ENCODE measurements around the gene SERPINA3. TPM values are rescaled to one million over a fixed set of nuclear protein-coding genes. Genes with fewer than 3 reads are reported as not detected.

The SERPINA3 gene
- total and polyA plus RNA-seq, 2 of the 8 experiments (the other 6 are each of a cell fraction or from before 2014, with no cell fraction given) = not detected

DNA sequence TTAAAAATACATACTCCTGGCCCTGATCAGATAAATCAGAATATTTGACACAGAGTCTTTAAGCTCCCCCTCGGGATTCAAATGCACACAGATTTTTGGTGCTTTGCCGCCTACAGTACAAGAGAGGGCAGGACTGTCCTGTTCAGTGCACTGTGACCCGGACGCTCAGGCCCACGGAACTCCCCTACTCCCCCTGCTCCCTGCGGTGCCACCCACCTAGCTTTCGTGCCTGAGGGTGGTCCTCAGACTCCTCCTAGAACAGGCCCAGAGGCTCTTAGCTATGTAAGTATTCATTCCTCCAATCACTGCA, 13.7 kb upstream of the SERPINA3 start:
- no peak for FAIRE-seq
- H3K4me1 ChIP-seq (replicated peaks in 1 of 4; ENCODE audit: control insufficient read depth in 3 of 4, insufficient read depth in 4 of 4, low read length in 3 of 4) = peaks cover 0 to 7% (median 4%) of the 10 kb centered on the region in 4 experiments; a peak in 5 of 7 replicates
- H4K8ac ChIP-seq (ENCODE audit: extremely low read depth, insufficient read depth, low read length) = no peak overlapping the region
- no peak overlapping the region for H2BK120ac ChIP-seq (replicated peaks; ENCODE audit: low read depth, low read length)
- CTCF ChIA-PET (ENCODE audit: partially characterized antibody) = interaction anchor here (0.6 to 2.4 kb wide), 10 partner anchors 14 to 483 kb away, joined by 3 to 13 read pairs (median 3); partner anchors contain the start of gene SERPINA3
- no peaks in the 10 kb centered on the region for H4K20me1 ChIP-seq (replicated peaks in 1 of 2; ENCODE audit: control insufficient read depth in 1 of 2, insufficient read depth in 2 of 2, low read length in 2 of 2)
- no peaks in the 10 kb centered on the region for H3K36me3 ChIP-seq (ENCODE audit: control insufficient read depth in 2 of 4, insufficient read depth in 4 of 4, low read length in 3 of 4)
- no peak overlapping the region for H2AK5ac ChIP-seq (ENCODE audit: low read depth, low read length)
- no peak overlapping the region for H2AFZ ChIP-seq (ENCODE audit: low read length)
- no peak for DNase-seq (ENCODE audit: low read depth in 1 of 2, low spot score in 2 of 2)
- H4K91ac ChIP-seq (replicated peaks; ENCODE audit: insufficient read length, low read length) = no peak overlapping the region
- H3K4me2 ChIP-seq (ENCODE audit: insufficient read depth in 1 of 2, low read depth in 2 of 2, low read length in 2 of 2) = no peak overlapping the region
- no peak overlapping the region for H2BK20ac ChIP-seq (ENCODE audit: low read length)
- POLR2A ChIA-PET (ENCODE audit: partially characterized antibody) = interaction anchor here (0.7 to 1.1 kb wide), 2 partner anchors 24 to 100 kb away, joined by 3 to 6 read pairs; no protein-coding TSS in a partner anchor
- H3K27me3 ChIP-seq (replicated peaks in 1 of 4; ENCODE audit: control insufficient read depth in 3 of 4, extremely low read depth in 1 of 4, insufficient read depth in 3 of 4, low read length in 3 of 4) = no peaks in the 10 kb centered on the region
- H3K79me1 ChIP-seq (ENCODE audit: low read depth, low read length) = no peaks in the 10 kb centered on the region
- H3K23me2 ChIP-seq (ENCODE audit: low read depth, low read length) = no peaks in the 10 kb centered on the region; the same call in 1 of the 2 replicates
- no peak overlapping the region for H3K14ac ChIP-seq (ENCODE audit: insufficient read length)
- no peak overlapping the region for H3K9ac ChIP-seq (replicated peaks in 1 of 4; ENCODE audit: extremely low read depth in 1 of 4, low read depth in 3 of 4, low read length in 3 of 4)
- H3K9me3 ChIP-seq (ENCODE audit: insufficient read depth in 2 of 2, low read depth in 1 of 2, low read length in 1 of 2) = no peaks in the 10 kb centered on the region
- no peak overlapping the region for H3K4ac ChIP-seq (replicated peaks; ENCODE audit: insufficient read length, low read depth, low read length)
- no peak overlapping the region for H2BK5ac ChIP-seq (ENCODE audit: low read depth, low read length)
- no peak overlapping the region for H3K56ac ChIP-seq (replicated peaks; ENCODE audit: insufficient read length, low read depth, low read length)
- no peak overlapping the region for H3K23ac ChIP-seq (ENCODE audit: insufficient read length)
- no peak overlapping the region for H2BK15ac ChIP-seq (ENCODE audit: low read length)
- no peaks in the 10 kb centered on the region for H3K79me2 ChIP-seq (ENCODE audit: control insufficient read depth in 1 of 2, insufficient read depth in 2 of 2, low read length in 2 of 2)
- H4K5ac ChIP-seq (ENCODE audit: insufficient read length, low read depth, low read length) = no peak overlapping the region
- 74% methylated on average over 7 of the region's 7 CpGs; no CpG with 5 or more reads in 1 of the 2 experiments for WGBS, 2 experiments (ENCODE audit: extremely low coverage in 1 of 2, insufficient coverage in 1 of 2, insufficient read length in 1 of 2, insufficient replicate concordance in 2 of 2, low coverage in 1 of 2, low lambda C conversion rate in 2 of 2, missing lambda C conversion rate in 1 of 2)
- H3K4me3 ChIP-seq (ENCODE audit: extremely low read depth in 1 of 4, insufficient read depth in 2 of 4, low read depth in 3 of 4, low read length in 4 of 4) = no peak overlapping the region
- H2BK12ac ChIP-seq (ENCODE audit: low read depth, low read length) = no peak overlapping the region
- no peak overlapping the region for H3K27ac ChIP-seq (ENCODE audit: low read depth, low read length)
- no peak overlapping the region; the same call in 1 of the 2 replicates for H3K18ac ChIP-seq (ENCODE audit: extremely low read depth, low read length)
- TF ChIP-seq CEBPB (IDR thresholded peaks at IDR 0.05; ENCODE audit: low read depth, low read length) = no peak
- no peak for TF ChIP-seq POLR2A (IDR thresholded peaks at IDR 0.05; ENCODE audit: control extremely low read depth in 1 of 2, low read depth in 2 of 2, low read length in 2 of 2)
- TF ChIP-seq CBX8 (IDR thresholded peaks at IDR 0.05; ENCODE audit: borderline replicate concordance, low read depth, low read length) = no peak
- no peak for TF ChIP-seq BACH1 (IDR thresholded peaks at IDR 0.05; ENCODE audit: low read length)
- TF ChIP-seq TCF12 (IDR thresholded peaks at IDR 0.05; ENCODE audit: low read depth, low read length) = no peak
- TF ChIP-seq GTF2F1 (IDR thresholded peaks at IDR 0.05; ENCODE audit: borderline replicate concordance, low read depth, low read length) = no peak
- no peak for TF ChIP-seq TEAD4 (IDR thresholded peaks at IDR 0.05; ENCODE audit: low read depth, low read length)
- no peak for TF ChIP-seq YY1 (IDR thresholded peaks at IDR 0.05; ENCODE audit: low read depth, low read length)
- TF ChIP-seq GABPA (IDR thresholded peaks at IDR 0.05; ENCODE audit: borderline replicate concordance, insufficient read depth, low read length) = no peak
- TF ChIP-seq CREB1 (IDR thresholded peaks at IDR 0.05) = no peak
- no peak for TF ChIP-seq HDAC6 (IDR thresholded peaks at IDR 0.05; ENCODE audit: low read depth, low read length)
- TF ChIP-seq, protein P1, sequence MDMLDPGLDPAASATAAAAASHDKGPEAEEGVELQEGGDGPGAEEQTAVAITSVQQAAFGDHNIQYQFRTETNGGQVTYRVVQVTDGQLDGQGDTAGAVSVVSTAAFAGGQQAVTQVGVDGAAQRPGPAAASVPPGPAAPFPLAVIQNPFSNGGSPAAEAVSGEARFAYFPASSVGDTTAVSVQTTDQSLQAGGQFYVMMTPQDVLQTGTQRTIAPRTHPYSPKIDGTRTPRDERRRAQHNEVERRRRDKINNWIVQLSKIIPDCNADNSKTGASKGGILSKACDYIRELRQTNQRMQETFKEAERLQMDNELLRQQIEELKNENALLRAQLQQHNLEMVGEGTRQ (IDR thresholded peaks at IDR 0.05; ENCODE audit: low read length) = no peak
- no peak for TF ChIP-seq KDM1A (IDR thresholded peaks at IDR 0.05; ENCODE audit: borderline replicate concordance, low read length)
- TF ChIP-seq SIRT6 (IDR thresholded peaks at IDR 0.05; ENCODE audit: low read length) = no peak
- TF ChIP-seq CBX5 (IDR thresholded peaks at IDR 0.05; ENCODE audit: low read depth, low read length) = no peak
- no peak for TF ChIP-seq BRCA1 (IDR thresholded peaks at IDR 0.05; ENCODE audit: low read depth, low read length)
